NCI-H526 (cell line): Measurements from ENCODE around the gene ADRB2.
"Not testable (repeated sequence)": the region's sequence is repeated elsewhere in the genome, so short reads cannot be mapped to it uniquely, and the experiment has no call there.

Experiments
- DNase-seq, 2 experiments: peaks; one replicate each; lab custom pipeline; 2025; lab: John Stamatoyannopoulos, UW

The ADRB2 gene

GRCh38 chr5:148826053-148826738 is at the start of gene ADRB2:
TSS of gene ADRB2 (plus strand) at chr5:148826611. CDS start at chr5:148826832, 221 bp downstream.
- peak; percentile 64 to 89 for DNase-seq

GRCh38 chr5:148776780-148777179 is 49.6 kb upstream of the ADRB2 start:
- DNase-seq, result no peak

- DNase-seq, result no peak
Observed at GRCh38 chr5:148778882-148779281, 47.5 kb upstream of the ADRB2 start.

GRCh38 chr5:148780711-148781110 is 45.7 kb upstream of the ADRB2 start:
- DNase-seq, result no peak

GRCh38 chr5:148781766-148782165 is 44.6 kb upstream of the ADRB2 start:
- no peak for DNase-seq

- DNase-seq, result no peak
Observed at GRCh38 chr5:148785223-148785622, 41.2 kb upstream of the ADRB2 start.

GRCh38 chr5:148786456-148786855 is 40.0 kb upstream of the ADRB2 start:
- no peak for DNase-seq

- no peak for DNase-seq
Observed at GRCh38 chr5:148788636-148789035, 37.8 kb upstream of the ADRB2 start.

- DNase-seq, result no peak
Observed at GRCh38 chr5:148790545-148791333, 35.7 kb upstream of the ADRB2 start.

GRCh38 chr5:148791334-148791667 is 35.1 kb upstream of the ADRB2 start:
- no peak for DNase-seq

GRCh38 chr5:148791696-148792095 is 34.7 kb upstream of the ADRB2 start:
- no peak for DNase-seq

GRCh38 chr5:148792744-148793143 is 33.7 kb upstream of the ADRB2 start:
- DNase-seq, result no peak

GRCh38 chr5:148793261-148793660 is 33.1 kb upstream of the ADRB2 start:
- no peak for DNase-seq

- no peak for DNase-seq
Observed at GRCh38 chr5:148794275-148794674, 32.1 kb upstream of the ADRB2 start.

GRCh38 chr5:148794729-148795561 is 31.5 kb upstream of the ADRB2 start:
- no peak for DNase-seq

- no peak for DNase-seq
Observed at GRCh38 chr5:148796936-148797335, 29.5 kb upstream of the ADRB2 start.

- no peak for DNase-seq
Observed at GRCh38 chr5:148798786-148799185, 27.6 kb upstream of the ADRB2 start.

GRCh38 chr5:148799737-148800527 is 26.5 kb upstream of the ADRB2 start:
- no peak for DNase-seq

GRCh38 chr5:148801682-148802276 is 24.6 kb upstream of the ADRB2 start:
- DNase-seq, result no peak

- not testable (repeated sequence) for DNase-seq
Observed at GRCh38 chr5:148803451-148803850, 23.0 kb upstream of the ADRB2 start.

- no peak for DNase-seq
Observed at GRCh38 chr5:148804393-148804792, 22.0 kb upstream of the ADRB2 start.
